ENCODE data around the gene HACD3. TPM values are rescaled to one million over a fixed set of nuclear protein-coding genes. Genes with fewer than 3 reads are reported as not detected.
A peak's percentile ranks its signal among the peaks of the same experiment; 100 is the strongest.

The HACD3 gene
- total and polyA plus RNA-seq, 9 of the 15 experiments (the other 6 are each of a cell fraction or from before 2014, with no cell fraction given) = 48.1 to 117 (median 72.8) TPM

- TF ChIP-seq REST (IDR thresholded peaks at IDR 0.05; ENCODE audit: borderline replicate concordance) (peak; percentile 50), REST (CRISPR knock-in tag; IDR thresholded peaks at IDR 0.05; ENCODE audit: low read depth) (peak; percentile 79), FOSL1 (tag; conservative IDR thresholded peaks at IDR 0.05) (peak; percentile 40; the same call in 1 of the 2 replicates), DPF2 (IDR thresholded peaks at IDR 0.05) (no peak), NCOA2 (IDR thresholded peaks at IDR 0.05; ENCODE audit: partially characterized antibody in 2 of 2) (no peak), KAT8 (IDR thresholded peaks at IDR 0.05; ENCODE audit: low read depth) (no peak), POLR2H (tag; IDR thresholded peaks at IDR 0.05; ENCODE audit: low read depth) (peak; percentile 84), MTA3 (IDR thresholded peaks at IDR 0.05; ENCODE audit: borderline replicate concordance) (peak; percentile 91), NRF1 (conservative IDR thresholded peaks at IDR 0.05 in 1 of 2, IDR thresholded peaks at IDR 0.05 in 1 of 2) (peak; percentile 79 to 84), POLR2AphosphoS2 (IDR thresholded peaks at IDR 0.05; ENCODE audit: low read length) (peak; percentile 48; the same call in 1 of the 2 replicates), ZNF830 (CRISPR knock-in tag; IDR thresholded peaks at IDR 0.05) (0 out of 2 replicates have a peak, but pooled peaks have one; percentile 55), ZEB2 (IDR thresholded peaks at IDR 0.05) (peak; percentile 38; the same call in 1 of the 2 replicates), GABPA (tag; conservative IDR thresholded peaks at IDR 0.05; ENCODE audit: low read depth) (peak; percentile 98), CBX3 (IDR thresholded peaks at IDR 0.05; ENCODE audit: borderline replicate concordance in 1 of 2, low read length in 2 of 2) (peak in 1 of 2 experiments; percentile 69; a peak in 2 of 3 replicates), ZBTB43 (CRISPR knock-in tag; IDR thresholded peaks at IDR 0.05) (peak; percentile 54; the same call in 1 of the 2 replicates), SIX5 (IDR thresholded peaks at IDR 0.05; ENCODE audit: borderline replicate concordance in 1 of 2, insufficient read depth in 1 of 2, low read depth in 1 of 2, low read length in 2 of 2) (peak; percentile 14 to 34; a peak in 1 of 4 replicates), ZBTB1 (CRISPR knock-in tag; IDR thresholded peaks at IDR 0.05; ENCODE audit: borderline replicate concordance, low read depth) (peak; percentile 88)
These were observed 13.0 kb upstream of the HACD3 start, which contains the start of gene DPP8 (continued) for GRCh38 chr15:65516997-65517865.

All from K562 (cell line).